HG03108 (cell line): ENCODE results near the gene CHURC1.
A peak's percentile ranks its signal among the peaks of the same experiment; 100 is the strongest.
"Not testable (repeated sequence)": the region's sequence is repeated elsewhere in the genome, so short reads cannot be mapped to it uniquely, and the experiment has no call there.

ENCODE experiments used
- ATAC-seq: cut with Tn5 transposase; IDR thresholded peaks from one replicate; pipeline ENCODE4 v1.9.1; 2021; ENCODE audit warnings: moderate library complexity; ENCODE audit not compliant: unreplicated experiment

CHURC1 gene

GRCh38 chr14:64906022-64906421, 8.2 kb upstream of the CHURC1 start:
- ATAC-seq = no peak

GRCh38 chr14:64910847-64911495, 3.3 kb upstream of the CHURC1 start:
- no peak for ATAC-seq

GRCh38 chr14:64912261-64912660, 2.0 kb upstream of the CHURC1 start:
- ATAC-seq = no peak

- ATAC-seq = not testable (repeated sequence)
Measured at GRCh38 chr14:64913477-64913876, 778 bp upstream of the CHURC1 start.

GRCh38 chr14:64915029-64915424, 772 bp downstream of the CHURC1 start:
- no peak for ATAC-seq

GRCh38 chr14:64915797-64916196, 1.5 kb downstream of the CHURC1 start:
- ATAC-seq = no peak

GRCh38 chr14:64918216-64918615, 4.0 kb downstream of the CHURC1 start:
- no peak for ATAC-seq

- ATAC-seq = no peak
Measured at GRCh38 chr14:64919215-64919614, 5.0 kb downstream of the CHURC1 start.

- no peak for ATAC-seq
Measured at GRCh38 chr14:64919618-64920017, 5.4 kb downstream of the CHURC1 start.

GRCh38 chr14:64920465-64920864, 6.2 kb downstream of the CHURC1 start:
- no peak for ATAC-seq

- ATAC-seq = no peak
Measured at GRCh38 chr14:64923015-64923414, 8.8 kb downstream of the CHURC1 start.

- no peak for ATAC-seq
Measured at GRCh38 chr14:64926398-64926995, 12.2 kb downstream of the CHURC1 start.

- no peak for ATAC-seq
Measured at GRCh38 chr14:64927031-64927430, 12.8 kb downstream of the CHURC1 start.

GRCh38 chr14:64928239-64929013, 14.2 kb downstream of the CHURC1 start:
- ATAC-seq = peak; percentile 73

- ATAC-seq = no peak
Measured at GRCh38 chr14:64929014-64929359, 14.7 kb downstream of the CHURC1 start.

GRCh38 chr14:64930085-64930843, 16.0 kb downstream of the CHURC1 start:
- no peak for ATAC-seq

GRCh38 chr14:64931123-64931522, 16.9 kb downstream of the CHURC1 start:
- ATAC-seq = no peak

- ATAC-seq = no peak
Measured at GRCh38 chr14:64932231-64932630, 18.0 kb downstream of the CHURC1 start.

- no peak for ATAC-seq
Measured at GRCh38 chr14:64934338-64934929, 20.2 kb downstream of the CHURC1 start.

GRCh38 chr14:64935508-64935907, 21.3 kb downstream of the CHURC1 start:
- no peak for ATAC-seq

- ATAC-seq = no peak
Measured at GRCh38 chr14:64937171-64937820, 23.0 kb downstream of the CHURC1 start.
